ENCODE measurements around the gene SSU72.

DNA sequence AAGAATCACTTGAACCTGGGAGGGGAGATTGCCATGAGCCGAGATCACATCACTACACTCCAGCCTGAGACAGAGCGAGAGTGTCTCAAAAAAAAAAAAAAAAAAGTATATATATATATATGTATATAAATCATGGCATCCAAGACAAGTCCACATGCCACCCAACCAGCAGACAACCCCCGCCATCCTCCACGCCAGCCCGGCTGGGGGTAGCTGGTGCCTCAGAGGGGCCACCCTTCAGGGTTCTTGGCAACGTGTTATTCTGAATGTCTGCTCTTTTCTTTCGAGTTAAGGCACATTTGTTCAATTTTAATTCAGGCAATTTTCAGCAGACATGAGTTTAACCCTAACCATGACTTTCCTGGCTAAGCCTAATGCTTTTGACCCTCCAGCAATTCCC lies 24.6 kb downstream of the SSU72 start:
- TF ChIP-seq, protein P1, sequence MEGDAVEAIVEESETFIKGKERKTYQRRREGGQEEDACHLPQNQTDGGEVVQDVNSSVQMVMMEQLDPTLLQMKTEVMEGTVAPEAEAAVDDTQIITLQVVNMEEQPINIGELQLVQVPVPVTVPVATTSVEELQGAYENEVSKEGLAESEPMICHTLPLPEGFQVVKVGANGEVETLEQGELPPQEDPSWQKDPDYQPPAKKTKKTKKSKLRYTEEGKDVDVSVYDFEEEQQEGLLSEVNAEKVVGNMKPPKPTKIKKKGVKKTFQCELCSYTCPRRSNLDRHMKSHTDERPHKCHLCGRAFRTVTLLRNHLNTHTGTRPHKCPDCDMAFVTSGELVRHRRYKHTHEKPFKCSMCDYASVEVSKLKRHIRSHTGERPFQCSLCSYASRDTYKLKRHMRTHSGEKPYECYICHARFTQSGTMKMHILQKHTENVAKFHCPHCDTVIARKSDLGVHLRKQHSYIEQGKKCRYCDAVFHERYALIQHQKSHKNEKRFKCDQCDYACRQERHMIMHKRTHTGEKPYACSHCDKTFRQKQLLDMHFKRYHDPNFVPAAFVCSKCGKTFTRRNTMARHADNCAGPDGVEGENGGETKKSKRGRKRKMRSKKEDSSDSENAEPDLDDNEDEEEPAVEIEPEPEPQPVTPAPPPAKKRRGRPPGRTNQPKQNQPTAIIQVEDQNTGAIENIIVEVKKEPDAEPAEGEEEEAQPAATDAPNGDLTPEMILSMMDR (IDR thresholded peaks at IDR 0.05) = no peak
- no peak for TF ChIP-seq POLR2A (IDR thresholded peaks at IDR 0.05)
